DOHH2 (cell line): Measurements from ENCODE around the gene SLC6A11.

ENCODE experiments used
- H3F3A ChIP-seq: fragments of 200-600 bp; sonication (generic), shearing (Covaris generic); 2 replicates; pipeline ENCODE4 v1.6.0; 2016; ENCODE audit warnings: antibody characterized with exemption, mild to moderate bottlenecking; ENCODE audit not compliant: control insufficient read depth, insufficient read depth
- H3K27ac ChIP-seq: fragments of 200-600 bp; sonication (generic); 2 replicates; pipeline ENCODE4 v1.5.1; 2014; ENCODE audit warnings: low read depth, mild to moderate bottlenecking, low read length, moderate library complexity
- H3K27me3 ChIP-seq: fragments of 200-600 bp; sonication (generic); 2 replicates; pipeline ENCODE4 v1.6.1; 2014; ENCODE audit warnings: mild to moderate bottlenecking, low read length, mixed read lengths; ENCODE audit not compliant: control insufficient read depth
- H3K36me3 ChIP-seq: fragments of 200-600 bp; sonication (generic); 2 replicates; pipeline ENCODE4 v1.6.1; 2014; ENCODE audit warnings: mild to moderate bottlenecking, low read length, moderate library complexity, mixed read lengths; ENCODE audit not compliant: control insufficient read depth
- H3K4me1 ChIP-seq: fragments of 200-600 bp; sonication (generic); 2 replicates; pipeline ENCODE4 v1.6.1; 2014; ENCODE audit warnings: mild to moderate bottlenecking, low read length, mixed read lengths; ENCODE audit not compliant: control insufficient read depth
- H3K4me2 ChIP-seq: fragments of 200-600 bp; sonication (generic); 2 replicates; pipeline ENCODE4 v1.6.0; 2014; ENCODE audit warnings: mild to moderate bottlenecking, low read length, moderate library complexity
- H3K4me3 ChIP-seq: fragments of 200-600 bp; sonication (generic); 2 replicates; pipeline ENCODE4 v1.5.1; 2014; ENCODE audit warnings: mild to moderate bottlenecking, low read length, mixed read lengths
- H3K79me2 ChIP-seq: fragments of 200-600 bp; sonication (generic); 2 replicates; pipeline ENCODE4 v1.6.1; 2014; ENCODE audit warnings: mild to moderate bottlenecking, low read length, mixed read lengths; ENCODE audit not compliant: control insufficient read depth
- H3K9me2 ChIP-seq: fragments of 200-600 bp; sonication (generic); replicated peaks from 2 replicates; pipeline ENCODE4 v1.6.1; 2014; ENCODE audit warnings: mild to moderate bottlenecking, low read length, mixed read lengths; ENCODE audit not compliant: control insufficient read depth
- H3K9me3 ChIP-seq: fragments of 200-600 bp; sonication (generic); 2 replicates; pipeline ENCODE4 v1.6.1; 2014; ENCODE audit warnings: antibody characterized with exemption, low read length, mixed read lengths; ENCODE audit not compliant: control insufficient read depth, insufficient read depth
- H4K20me1 ChIP-seq: fragments of 200-600 bp; sonication (generic); 2 replicates; pipeline ENCODE4 v1.6.0; 2014; ENCODE audit warnings: low read depth, mild to moderate bottlenecking, antibody characterized with exemption, low read length, moderate library complexity; ENCODE audit not compliant: control insufficient read depth, insufficient read depth
- EZH2phosphoT487 ChIP-seq: fragments of 200-600 bp; sonication (generic); IDR thresholded peaks from 2 replicates; pipeline ENCODE4 v1.6.1; 2017; ENCODE audit warnings: borderline replicate concordance, mild to moderate bottlenecking, antibody characterized with exemption, low read length, moderate library complexity, mixed read lengths
- TF ChIP-seq, protein P1 (sequence below): fragments of 200-600 bp; sonication (generic); IDR thresholded peaks from one replicate; pipeline ENCODE4 v1.5.1; 2014; ENCODE audit warnings: antibody characterized with exemption, mild to moderate bottlenecking, low read depth, low read length; ENCODE audit not compliant: poor library complexity, severe bottlenecking

SLC6A11 gene

GRCh38 chr3:10888518-10889090 lies 72.6 kb downstream of the SLC6A11 start:
- Histone ChIP-seq H3K9me2 (no peaks in the 10 kb centered on the region), H3K27ac (no peak overlapping the region), H3K27me3 (no peaks in the 10 kb centered on the region), H3K79me2 (no peaks in the 10 kb centered on the region), H3K4me3 (no peak overlapping the region), H4K20me1 (no peaks in the 10 kb centered on the region), H3K4me2 (no peak overlapping the region), H3F3A (no peaks in the 10 kb centered on the region), H3K4me1 (no peaks in the 10 kb centered on the region), H3K9me3 (no peaks in the 10 kb centered on the region), H3K36me3 (no peaks in the 10 kb centered on the region)
- no peak for TF ChIP-seq EZH2phosphoT487
- TF ChIP-seq, protein P1, sequence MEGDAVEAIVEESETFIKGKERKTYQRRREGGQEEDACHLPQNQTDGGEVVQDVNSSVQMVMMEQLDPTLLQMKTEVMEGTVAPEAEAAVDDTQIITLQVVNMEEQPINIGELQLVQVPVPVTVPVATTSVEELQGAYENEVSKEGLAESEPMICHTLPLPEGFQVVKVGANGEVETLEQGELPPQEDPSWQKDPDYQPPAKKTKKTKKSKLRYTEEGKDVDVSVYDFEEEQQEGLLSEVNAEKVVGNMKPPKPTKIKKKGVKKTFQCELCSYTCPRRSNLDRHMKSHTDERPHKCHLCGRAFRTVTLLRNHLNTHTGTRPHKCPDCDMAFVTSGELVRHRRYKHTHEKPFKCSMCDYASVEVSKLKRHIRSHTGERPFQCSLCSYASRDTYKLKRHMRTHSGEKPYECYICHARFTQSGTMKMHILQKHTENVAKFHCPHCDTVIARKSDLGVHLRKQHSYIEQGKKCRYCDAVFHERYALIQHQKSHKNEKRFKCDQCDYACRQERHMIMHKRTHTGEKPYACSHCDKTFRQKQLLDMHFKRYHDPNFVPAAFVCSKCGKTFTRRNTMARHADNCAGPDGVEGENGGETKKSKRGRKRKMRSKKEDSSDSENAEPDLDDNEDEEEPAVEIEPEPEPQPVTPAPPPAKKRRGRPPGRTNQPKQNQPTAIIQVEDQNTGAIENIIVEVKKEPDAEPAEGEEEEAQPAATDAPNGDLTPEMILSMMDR, result no peak

GRCh38 chr3:10889206-10889960 lies 73.4 kb downstream of the SLC6A11 start:
- H3F3A ChIP-seq, result no peaks in the 10 kb centered on the region
- H3K9me2 ChIP-seq, result no peaks in the 10 kb centered on the region
- no peak overlapping the region for H3K4me3 ChIP-seq
- no peaks in the 10 kb centered on the region for H3K27me3 ChIP-seq
- no peaks in the 10 kb centered on the region for H4K20me1 ChIP-seq
- no peaks in the 10 kb centered on the region for H3K9me3 ChIP-seq
- H3K4me2 ChIP-seq, result no peak overlapping the region
- no peak for TF ChIP-seq EZH2phosphoT487
- TF ChIP-seq, protein P1, result no peak
- no peak overlapping the region for H3K27ac ChIP-seq
- no peaks in the 10 kb centered on the region for H3K36me3 ChIP-seq
- H3K79me2 ChIP-seq, result no peaks in the 10 kb centered on the region
- no peaks in the 10 kb centered on the region for H3K4me1 ChIP-seq

- H3K4me2 ChIP-seq, result no peak overlapping the region
- no peaks in the 10 kb centered on the region for H3K79me2 ChIP-seq
- H3K4me3 ChIP-seq, result no peak overlapping the region
- no peaks in the 10 kb centered on the region for H3K4me1 ChIP-seq
- no peaks in the 10 kb centered on the region for H3K27me3 ChIP-seq
- H4K20me1 ChIP-seq, result no peaks in the 10 kb centered on the region
- no peaks in the 10 kb centered on the region for H3F3A ChIP-seq
- no peak overlapping the region for H3K27ac ChIP-seq
- H3K9me2 ChIP-seq, result no peaks in the 10 kb centered on the region
- H3K36me3 ChIP-seq, result no peaks in the 10 kb centered on the region
- no peak for TF ChIP-seq EZH2phosphoT487
- TF ChIP-seq, protein P1, result no peak
- H3K9me3 ChIP-seq, result no peaks in the 10 kb centered on the region
Measured at GRCh38 chr3:10890665-10891064, 74.6 kb downstream of the SLC6A11 start.
